Measurements from ENCODE around the gene KLHL2.
"Not testable (repeated sequence)": the region's sequence is repeated elsewhere in the genome, so short reads cannot be mapped to it uniquely, and the experiment has no call there.

The KLHL2 gene

DNA sequence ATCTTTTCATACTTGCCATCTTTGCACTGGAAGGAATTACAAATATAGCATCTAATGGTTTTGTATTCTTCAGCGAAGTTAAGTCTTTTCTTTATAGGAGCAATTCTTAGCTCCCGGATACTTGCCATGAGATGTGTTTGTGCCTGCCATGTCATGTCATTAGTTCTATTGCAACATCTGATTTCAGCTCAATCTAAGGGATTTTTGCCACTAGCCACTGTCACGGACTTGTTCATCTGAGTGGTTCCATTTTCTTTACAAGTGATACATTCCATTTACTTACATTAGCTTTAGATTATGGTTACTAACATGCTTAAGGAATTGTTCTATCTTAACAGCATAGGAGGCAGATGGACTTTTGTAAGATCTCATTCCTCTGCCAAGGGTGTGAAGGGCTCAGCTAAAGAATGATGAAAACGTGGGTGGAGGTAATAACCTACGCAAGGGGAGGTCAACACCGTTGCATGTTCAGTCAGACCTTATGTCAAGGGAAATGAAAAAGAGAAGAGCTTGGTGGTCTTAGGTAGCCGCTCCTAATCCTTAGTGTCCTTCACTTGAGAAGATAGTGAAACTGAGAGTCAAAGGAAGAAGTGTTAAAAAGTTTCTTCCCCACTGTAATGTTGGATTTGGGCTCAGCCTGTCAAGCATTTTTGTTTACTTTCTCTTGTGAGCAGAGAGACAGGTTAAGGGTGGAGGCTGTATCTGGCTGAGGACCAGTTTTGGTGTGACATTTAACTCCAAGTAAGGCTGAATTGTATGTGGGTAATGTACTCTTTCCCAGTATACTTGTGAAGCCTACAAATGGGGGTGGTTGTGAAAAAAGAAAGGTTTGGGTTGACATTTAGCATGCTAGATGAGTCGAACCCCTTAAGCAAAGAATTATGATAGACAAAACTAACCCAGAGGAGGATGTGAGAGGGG lies 3.6 kb upstream of the KLHL2 start:
- no peak for DNase-seq (ENCODE audit: low read depth)

DNA sequence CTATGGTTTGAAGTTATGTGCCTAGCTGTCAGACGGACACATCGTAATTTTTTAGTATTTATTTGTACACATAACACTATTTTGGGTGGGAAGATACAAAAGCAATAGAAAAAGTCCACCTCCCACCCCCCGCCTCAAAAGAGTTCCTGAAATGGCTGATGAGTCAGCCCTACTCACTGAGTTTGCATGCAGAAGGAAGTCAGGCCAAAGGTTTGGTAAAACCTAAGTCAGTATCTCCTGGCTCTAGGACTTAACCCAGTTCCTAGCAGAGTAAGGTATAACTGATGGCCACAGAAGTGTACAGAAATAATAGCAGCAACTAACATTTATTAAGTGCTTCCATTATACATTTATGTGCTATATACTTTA lies 2.9 kb upstream of the KLHL2 start:
- DNase-seq (ENCODE audit: low read depth) = no peak

DNA sequence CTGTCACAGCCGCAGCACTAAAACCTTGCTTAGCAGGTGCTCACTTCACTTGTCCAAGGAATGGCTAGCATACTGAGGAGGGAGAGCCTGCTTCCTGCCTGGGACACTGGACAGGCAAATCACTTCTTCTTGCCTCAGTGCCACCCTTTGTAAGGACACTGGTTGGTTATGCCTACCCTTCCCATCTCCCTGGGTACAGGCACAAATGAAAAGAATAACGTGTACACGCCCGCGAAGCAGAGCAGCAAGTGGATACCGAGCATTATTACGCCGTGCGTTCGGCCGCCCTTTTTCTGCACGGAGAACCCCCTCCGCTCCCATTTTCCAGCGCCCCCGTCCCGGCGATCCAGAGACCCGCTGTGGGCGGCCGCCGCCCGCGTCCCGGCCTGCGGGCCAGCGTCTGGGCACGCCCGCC lies 338 bp upstream of the KLHL2 start:
- DNase-seq (ENCODE audit: low read depth) = peak; percentile 25

DNA sequence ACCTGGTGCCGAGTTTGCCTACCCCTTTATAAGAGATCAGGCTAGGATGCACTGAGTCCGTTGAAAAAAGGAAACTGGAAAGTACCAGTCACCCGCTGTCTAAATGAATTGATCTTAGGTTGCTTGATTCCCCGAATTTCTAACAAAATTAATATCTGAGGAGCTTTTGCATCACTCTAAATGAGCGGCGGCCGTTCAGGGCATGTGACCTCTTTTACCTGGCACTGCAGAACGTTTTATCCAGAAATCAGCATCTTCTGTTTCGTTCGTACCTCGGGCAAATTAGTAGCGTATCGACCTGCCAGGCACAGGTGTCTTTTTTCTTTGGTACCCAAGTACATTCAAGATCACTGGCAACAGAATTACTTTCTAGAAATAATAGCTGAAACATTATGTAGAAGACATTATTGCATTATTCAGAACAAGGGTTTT lies 876 bp downstream of the KLHL2 start:
- DNase-seq (ENCODE audit: low read depth) = no peak

DNA sequence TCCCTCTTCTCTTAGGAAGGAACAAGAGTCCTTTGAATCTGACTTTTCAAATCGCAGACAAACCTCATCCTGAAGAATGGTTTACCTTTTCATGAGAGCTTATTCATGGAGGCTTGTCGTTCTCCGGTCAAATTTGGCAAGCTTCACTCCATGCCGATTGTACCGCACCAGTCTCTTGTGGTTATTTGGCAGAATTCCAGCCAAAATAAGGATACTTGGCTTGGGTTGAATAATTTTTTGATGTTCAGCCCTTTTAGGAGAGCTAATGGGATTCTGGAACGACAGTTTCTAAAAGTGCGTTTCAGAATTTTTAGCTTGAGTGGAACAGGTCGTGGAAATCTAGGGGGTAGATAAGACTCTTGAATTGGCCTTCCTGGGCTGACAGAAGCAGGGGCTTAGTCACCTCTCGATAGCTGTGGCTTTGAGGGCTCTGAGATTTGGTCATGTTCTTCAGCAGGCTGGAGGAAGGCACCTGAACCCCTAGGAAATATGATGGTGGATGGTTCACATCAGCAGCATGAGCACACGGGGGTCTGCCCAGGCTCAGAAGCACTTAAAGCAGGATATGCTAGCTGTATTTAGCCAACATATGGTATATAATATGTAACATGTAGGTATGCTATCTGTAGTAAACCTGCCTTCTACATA lies 1.5 kb downstream of the KLHL2 start:
- no peak for DNase-seq (ENCODE audit: low read depth)

DNA sequence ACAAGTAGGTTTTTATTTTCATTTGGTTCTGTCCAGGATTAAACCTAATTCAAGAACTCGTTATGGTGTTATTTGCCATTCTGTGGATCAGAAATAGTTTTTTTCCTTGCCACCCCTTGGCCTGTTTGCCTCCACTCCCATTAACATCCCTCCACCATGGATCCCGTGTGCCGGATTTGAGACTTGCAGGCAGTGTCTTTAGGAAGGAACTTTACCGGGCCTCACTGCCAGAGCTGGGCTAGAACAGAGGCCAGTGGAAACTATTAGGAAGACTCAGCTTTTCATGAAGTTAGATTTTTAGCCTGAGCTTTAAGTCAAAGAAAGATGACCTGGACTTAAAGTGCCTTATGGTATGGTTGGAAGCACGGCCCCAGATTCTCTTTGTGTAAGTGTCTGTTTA lies 2.4 kb downstream of the KLHL2 start:
- no peak for DNase-seq (ENCODE audit: low read depth)

DNA sequence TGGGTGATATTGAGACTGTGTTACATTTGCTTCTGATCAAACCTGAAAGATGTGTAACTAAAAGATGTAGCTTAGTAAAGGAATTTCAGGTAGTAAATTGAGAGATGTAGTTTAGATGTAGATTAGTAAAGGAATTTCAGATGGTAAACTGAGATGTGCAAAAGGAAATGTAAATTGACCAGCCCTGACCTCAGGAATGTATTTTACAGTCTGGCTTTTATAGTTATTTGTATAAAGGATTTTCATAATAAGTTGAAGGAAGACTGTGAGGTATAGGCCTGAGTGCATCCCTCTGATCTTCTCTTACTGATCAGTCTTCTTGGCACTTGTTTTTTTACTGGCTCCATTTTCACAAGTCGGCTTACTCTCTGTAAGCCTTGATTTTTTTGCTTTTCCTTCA lies 3.2 kb downstream of the KLHL2 start:
- DNase-seq (ENCODE audit: low read depth) = no peak

DNA sequence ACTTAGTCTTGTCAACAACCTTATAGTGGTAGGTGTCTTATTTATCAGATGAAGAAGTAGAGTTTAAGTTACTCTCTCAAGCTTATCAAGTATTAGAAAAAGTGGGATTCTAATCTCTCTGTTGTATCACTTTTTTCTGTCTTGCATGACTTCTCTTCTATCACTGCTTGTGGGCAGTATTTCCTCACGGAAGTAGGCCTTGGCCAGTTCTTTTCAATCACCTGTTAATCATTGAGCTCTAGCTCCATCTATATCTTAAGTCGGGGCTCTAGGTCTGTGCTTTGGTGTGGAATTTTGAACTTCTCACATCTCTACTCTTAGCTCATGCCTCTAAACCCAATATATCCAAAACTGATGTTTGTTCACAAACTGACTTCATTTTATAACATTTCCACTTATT lies 5.3 kb downstream of the KLHL2 start:
- DNase-seq (ENCODE audit: low read depth) = not testable (repeated sequence)

DNA sequence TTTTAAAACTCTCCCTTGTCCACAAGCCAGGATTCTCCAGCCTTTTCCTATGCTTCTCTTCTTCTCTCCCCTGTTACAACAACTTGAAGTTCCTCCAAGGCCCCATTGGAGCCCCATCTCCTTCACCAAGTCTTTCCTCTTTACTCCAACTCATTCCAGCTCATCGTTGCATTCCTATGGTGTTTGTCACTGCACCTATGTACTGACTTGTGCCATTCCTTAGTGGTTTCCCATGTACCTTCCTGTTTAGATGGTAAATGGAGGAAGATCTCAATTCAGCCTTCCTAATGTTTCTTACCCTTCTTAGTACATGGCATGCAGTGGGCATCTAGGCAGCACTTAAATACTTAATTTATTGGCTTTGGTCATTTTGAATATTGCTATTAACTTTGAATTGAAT lies 6.0 kb downstream of the KLHL2 start:
- not testable (repeated sequence) for DNase-seq (ENCODE audit: low read depth)

DNA sequence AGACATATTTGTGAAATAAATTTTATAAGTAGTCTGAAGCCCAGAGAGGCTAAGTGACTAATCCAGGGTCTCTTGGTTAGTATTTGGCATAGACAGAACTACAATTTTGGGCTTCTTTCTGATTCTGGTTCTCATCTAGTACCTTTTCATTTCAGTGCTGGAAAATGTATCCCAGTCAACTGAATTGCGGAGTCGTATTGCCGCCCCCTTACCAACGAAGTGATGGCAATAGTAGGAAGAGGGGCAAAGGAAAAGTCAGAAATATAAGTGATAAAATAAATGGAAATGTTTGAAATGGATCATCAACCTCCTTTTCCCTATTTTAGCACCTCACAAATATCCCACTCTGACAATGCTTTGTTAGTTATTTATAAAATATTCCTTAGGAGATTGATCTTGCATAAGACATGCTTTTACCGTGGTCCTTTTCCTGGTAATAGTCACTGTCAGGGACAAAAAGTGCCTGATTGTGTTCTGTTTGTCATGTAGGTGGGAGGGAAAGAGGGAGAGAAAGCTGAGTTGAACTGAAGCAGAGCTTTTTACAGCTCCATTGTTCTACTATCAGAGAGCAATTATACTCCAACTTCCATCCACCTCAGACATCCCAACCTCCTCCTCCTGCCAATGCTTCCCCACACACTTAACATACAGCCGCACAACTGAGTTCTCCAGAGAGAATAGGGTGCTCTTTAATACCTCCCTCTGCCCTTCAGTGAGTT lies 6.8 kb downstream of the KLHL2 start:
- DNase-seq (ENCODE audit: low read depth) = not testable (repeated sequence)

DNA sequence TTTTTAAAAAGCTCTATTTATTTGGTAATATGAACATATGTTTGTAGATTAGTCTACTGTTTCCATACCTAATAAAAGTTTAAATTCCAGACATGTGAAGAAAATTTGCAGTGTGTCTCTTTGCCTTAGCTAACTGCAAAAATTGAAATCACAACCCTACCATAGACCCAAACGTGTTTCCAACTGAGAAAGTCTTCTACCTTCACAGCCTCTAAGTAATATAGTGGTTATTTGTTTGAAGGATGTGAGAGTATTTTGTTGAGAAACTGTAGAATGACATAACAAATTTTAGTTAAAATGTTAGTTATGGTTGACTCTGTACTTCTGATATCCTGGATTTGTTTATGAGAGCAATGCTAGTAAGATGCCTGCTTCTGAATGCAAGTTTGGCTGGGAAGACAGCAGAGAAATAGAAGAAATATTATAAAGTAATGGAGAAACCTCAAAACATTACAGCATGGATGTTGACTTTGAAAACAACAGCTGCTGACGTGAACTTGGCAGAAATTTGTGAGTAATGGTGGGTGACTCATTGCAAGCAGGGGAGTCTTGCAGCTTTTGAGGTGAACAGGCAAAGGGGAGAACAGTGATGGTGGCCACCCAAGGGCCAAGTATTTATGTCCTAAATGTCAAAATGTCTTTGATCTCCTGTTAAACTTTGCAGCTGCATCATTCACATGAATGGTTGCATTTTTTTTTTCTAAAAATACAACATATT lies 7.8 kb downstream of the KLHL2 start:
- not testable (repeated sequence) for DNase-seq (ENCODE audit: low read depth)

DNA sequence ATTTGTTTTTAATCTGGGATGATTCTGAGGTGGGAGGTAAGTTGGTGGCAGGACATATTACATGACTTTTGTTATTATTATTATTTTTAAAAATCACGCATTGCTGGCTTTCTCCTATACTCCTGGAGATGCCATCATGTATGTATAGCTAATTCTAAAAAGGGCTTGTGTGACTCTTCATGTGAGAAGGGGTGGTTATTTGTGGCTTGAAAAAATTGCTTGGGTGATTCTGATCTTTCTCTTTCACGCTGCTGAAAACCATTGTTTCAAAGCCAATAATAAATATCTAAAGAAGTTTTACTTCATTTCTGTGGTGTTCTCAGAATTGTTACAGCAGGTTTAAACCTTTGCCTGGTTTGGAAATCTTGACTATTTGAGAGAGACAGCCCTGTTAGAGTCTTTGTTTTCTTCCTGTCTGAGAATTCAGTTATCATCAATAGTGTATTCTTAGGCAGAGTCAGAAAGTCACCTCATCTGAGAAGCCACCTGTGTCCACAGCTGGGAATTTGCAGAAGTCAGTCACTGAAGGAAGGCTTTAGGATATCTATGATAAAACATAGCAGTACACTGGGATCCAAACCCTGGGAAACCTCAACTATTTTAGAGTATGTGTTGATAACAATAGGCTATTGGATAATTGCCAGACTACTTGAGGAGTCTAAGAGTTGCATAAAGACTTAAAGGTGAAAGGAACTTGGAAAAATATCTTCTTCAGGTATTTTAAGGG lies 8.6 kb downstream of the KLHL2 start:
- DNase-seq (ENCODE audit: low read depth) = not testable (repeated sequence)

DNA sequence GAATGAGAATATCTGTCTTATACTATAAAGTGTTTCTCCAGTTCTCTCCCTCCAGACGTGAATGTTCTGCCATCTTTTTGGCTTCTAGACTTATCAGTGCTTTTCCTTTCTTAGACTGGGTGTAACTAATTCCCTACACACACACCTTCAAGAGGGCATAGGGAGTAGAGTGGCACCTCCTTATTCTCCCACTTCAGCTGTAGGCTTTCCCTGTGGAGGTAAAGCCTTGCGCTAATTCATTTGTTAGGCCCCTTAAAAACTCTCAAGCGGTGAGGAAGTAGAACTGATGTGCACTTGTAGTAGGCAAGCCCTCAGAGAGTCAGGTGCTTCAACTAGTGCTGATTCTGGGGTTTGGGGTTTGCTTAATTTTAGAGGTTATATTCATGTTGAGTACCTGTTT lies 10.0 kb downstream of the KLHL2 start:
- no peak for DNase-seq (ENCODE audit: low read depth)

DNA sequence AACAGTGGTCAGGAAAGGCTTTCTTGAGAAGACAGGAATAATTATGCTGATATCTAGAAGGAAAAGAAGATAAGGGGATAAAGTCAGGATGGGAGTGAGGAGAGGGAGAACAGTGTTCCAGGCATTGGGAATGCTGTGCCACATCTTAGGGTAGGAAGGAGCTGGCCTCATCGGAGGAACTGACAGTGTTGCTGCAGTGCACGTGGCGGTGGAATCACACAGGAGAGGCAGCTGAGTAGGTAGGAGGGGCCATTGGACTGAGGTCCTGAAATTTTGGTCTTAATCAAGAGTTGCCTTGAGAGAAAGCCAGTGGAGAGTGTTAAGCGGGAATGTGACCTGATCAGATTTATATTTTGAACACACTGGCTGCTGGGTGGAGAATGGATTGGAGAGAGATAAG lies 13.9 kb downstream of the KLHL2 start:
- DNase-seq (ENCODE audit: low read depth) = not testable (repeated sequence)

DNA sequence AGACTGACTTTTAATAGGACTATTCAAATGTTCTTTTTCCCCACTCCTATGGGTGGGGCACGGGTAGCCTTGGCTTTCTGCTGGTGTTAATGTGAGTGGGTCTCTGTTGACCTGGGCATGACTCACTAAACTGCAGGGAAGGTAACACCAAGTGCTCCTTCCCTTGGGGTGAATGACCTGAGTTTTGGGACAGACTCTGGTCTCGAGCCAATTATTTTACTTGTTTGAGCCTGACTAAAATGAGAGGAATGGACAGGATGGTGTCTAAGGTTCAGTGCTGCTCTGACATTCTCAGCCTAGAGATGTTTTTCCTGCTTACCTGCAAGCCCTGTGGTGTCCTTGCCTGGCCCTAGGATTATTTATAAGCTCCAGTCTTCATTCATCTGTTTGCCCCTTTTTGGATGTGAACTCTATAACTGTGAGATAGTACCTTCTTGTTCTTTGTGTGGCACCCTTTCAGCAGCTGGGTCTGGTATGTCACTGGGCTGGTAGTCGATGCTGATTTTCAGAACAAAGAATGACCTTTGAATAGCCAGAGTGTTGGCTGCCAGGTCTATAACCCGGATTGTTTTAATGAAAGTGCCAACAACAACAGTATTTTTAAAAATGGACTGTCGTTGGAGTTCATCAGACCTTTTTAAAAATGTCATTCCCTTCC lies 14.8 kb downstream of the KLHL2 start:
- not testable (repeated sequence) for DNase-seq (ENCODE audit: low read depth)

DNA sequence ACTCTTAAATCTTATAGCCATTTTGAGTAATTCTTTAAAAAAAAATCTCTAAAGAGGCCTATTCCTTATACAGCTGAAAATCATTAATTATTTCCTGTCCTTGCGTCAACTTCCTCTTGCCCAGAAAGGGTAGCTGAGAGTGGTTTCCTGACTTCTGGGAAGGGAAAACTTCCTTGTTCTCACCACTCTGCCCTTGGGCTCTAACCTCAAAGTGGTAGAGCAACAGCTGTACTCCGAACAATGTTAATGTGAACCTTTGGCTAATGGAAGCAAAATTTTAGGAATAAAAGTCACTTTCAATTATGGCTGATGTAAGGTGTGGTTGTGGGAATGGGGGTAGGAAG lies 15.3 kb downstream of the KLHL2 start:
- no peak for DNase-seq (ENCODE audit: low read depth)

DNA sequence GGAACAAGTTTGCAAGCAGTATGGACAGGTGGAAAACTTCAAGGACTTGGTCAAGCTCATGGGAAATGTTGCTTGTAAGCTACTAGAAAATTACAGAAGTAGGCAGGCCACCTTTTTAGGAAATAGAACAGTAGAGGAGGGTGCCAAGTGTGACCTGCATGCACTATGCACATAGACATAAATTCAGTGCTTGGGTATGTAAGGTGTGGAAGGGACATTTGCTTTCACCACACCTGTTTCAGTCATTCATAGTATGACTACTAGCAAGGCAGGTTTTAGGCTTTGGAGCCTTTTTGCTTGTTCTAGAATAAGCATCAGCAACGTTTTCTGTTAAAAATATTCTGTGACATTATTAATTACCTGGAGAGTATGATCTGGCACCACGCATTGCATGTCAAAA lies 20.0 kb downstream of the KLHL2 start:
- DNase-seq (ENCODE audit: low read depth) = not testable (repeated sequence)

DNA sequence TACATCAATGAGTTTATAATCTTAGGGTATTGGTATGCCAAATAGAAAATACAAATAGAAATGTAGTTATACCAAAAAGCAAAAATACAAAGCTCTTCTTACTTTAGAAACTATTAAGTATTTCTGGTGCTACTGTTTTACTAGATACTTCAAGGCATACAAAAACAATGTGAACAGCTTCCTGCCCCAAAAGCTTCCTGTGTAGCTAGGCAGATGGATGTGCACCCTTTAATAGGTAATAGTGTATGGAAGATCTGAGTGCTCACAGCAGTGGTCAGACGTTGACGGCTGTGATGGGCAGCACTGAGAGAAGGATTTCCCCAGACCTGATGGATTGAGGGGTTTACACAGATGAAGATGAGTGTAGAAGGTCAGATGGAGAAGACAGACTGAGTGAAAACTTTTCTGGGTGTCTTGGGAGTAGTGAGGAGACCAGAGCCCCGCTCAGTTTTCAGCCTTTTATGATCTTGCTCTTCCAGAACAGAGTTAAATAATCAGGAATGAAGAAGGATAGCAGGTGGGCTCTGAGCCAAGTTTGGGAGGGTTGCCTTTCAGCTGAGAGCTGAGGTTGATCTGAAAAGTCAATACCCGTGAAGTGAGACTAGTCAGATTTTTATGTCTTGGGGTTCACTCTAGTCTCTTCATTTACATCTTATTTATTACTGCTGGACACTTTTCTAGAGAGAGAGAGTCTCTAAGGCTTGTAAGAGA lies 22.3 kb downstream of the KLHL2 start:
- DNase-seq (ENCODE audit: low read depth) = not testable (repeated sequence)

DNA sequence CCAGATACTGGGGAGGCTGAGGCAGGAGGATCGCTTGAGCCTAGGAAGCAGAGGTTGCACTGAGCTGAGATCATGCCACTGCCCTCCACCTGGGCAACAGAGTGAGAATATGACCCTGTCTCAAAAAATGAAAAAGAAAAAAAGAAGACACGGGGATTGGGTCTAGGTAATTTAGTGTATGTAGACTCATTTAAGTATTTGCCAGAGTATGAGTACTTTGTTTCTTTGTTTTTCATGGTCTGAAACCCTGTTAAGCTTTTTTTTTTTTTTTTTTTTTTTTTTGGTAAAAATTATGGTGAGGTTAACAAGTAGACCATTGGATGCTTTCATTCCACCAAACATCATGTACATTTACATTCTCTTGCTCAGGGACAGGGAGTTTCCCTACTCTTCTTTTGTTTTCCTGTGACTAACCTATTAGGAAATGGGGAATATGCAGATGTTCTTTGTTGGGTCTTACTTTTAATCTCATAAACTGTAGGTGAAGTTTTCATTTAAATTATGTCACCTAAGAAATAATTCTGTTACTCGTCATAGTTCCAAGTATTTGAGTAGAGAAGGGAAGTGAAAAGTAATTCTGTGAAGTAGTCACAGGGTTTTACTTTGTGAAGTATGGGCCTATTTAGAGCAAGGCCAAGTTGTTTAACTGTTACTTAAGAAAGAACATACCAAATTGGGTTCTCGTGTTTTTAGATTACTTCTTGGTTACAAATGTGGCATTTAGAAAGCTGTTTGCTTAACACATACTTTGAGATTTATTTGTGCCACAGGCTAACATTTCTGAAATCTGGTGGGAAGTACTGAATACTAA lies 25.5 kb downstream of the KLHL2 start:
- DNase-seq (ENCODE audit: low read depth) = not testable (repeated sequence)

Measured in stimulated activated CD8-positive, alpha-beta memory T cell treated with anti-CD3 and anti-CD28 coated beads, Interleukin-7, amount 100 ng/mL, for 24 hours (primary cell).